ENCODE measurements around the gene SLC24A1. TPM values are rescaled to one million over a fixed set of nuclear protein-coding genes. Genes with fewer than 3 reads are reported as not detected.
A peak's percentile ranks its signal among the peaks of the same experiment; 100 is the strongest.

The SLC24A1 gene
- total and polyA plus RNA-seq, 10 of the 15 experiments (the other 5 are each of a cell fraction or from before 2014, with no cell fraction given), result 1.4 to 5.8 (median 3.3) TPM

DNA sequence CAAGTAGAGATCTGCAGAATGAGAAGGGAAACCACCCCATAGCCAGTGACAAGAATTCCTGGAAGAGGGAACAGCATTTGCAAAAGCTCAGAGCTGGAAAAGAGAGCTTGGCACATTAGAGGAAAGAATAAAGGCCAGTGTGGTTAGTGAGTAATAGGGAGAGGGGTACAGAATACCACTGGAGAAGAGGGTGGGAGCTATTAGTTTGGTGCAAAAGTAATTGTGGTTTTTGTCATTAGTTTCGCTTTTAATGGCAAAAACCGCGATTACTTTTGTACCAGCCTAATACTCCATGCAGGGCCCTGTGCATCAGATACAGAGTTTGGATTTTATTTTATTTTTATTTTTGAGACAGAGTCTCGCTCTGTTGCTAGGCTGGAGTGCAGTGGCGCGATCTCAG, 9.8 kb downstream of the SLC24A1 start (continued):
- TF ChIP-seq, protein P1, sequence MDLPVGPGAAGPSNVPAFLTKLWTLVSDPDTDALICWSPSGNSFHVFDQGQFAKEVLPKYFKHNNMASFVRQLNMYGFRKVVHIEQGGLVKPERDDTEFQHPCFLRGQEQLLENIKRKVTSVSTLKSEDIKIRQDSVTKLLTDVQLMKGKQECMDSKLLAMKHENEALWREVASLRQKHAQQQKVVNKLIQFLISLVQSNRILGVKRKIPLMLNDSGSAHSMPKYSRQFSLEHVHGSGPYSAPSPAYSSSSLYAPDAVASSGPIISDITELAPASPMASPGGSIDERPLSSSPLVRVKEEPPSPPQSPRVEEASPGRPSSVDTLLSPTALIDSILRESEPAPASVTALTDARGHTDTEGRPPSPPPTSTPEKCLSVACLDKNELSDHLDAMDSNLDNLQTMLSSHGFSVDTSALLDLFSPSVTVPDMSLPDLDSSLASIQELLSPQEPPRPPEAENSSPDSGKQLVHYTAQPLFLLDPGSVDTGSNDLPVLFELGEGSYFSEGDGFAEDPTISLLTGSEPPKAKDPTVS (IDR thresholded peaks at IDR 0.05; ENCODE audit: low read depth, low read length), result no peak
- TF ChIP-seq WRNIP1 (IDR thresholded peaks at IDR 0.05; ENCODE audit: borderline replicate concordance, low read depth, low read length) (no peak), RUNX3 (IDR thresholded peaks at IDR 0.05; ENCODE audit: low read length) (peak; percentile 98), NR2C1 (IDR thresholded peaks at IDR 0.05) (no peak), ZSCAN29 (IDR thresholded peaks at IDR 0.05) (no peak), RFX5 (IDR thresholded peaks at IDR 0.05; ENCODE audit: low read depth, low read length) (no peak), EZH2 (IDR thresholded peaks at IDR 0.05; ENCODE audit: borderline replicate concordance, control insufficient read depth, low read depth, low read length) (no peak), ZBED1 (IDR thresholded peaks at IDR 0.05; ENCODE audit: borderline replicate concordance) (no peak), TARDBP (IDR thresholded peaks at IDR 0.05; ENCODE audit: borderline replicate concordance) (no peak), ZNF24 (IDR thresholded peaks at IDR 0.05) (no peak), SIX5 (IDR thresholded peaks at IDR 0.05; ENCODE audit: low read depth, low read length, severe bottlenecking) (no peak), CBFB (IDR thresholded peaks at IDR 0.05; ENCODE audit: low read depth) (peak; percentile 93), POU2F2 (IDR thresholded peaks at IDR 0.05; ENCODE audit: borderline replicate concordance, low read depth, low read length) (no peak), KLF5 (IDR thresholded peaks at IDR 0.05; ENCODE audit: partially characterized antibody) (no peak), RBBP5 (conservative IDR thresholded peaks at IDR 0.05) (no peak), POLR2AphosphoS2 (IDR thresholded peaks at IDR 0.05; ENCODE audit: low read depth, low read length) (no peak), POLR2A (IDR thresholded peaks at IDR 0.05; ENCODE audit: low read depth, low read length) (no peak), MTA3 (IDR thresholded peaks at IDR 0.05; ENCODE audit: borderline replicate concordance, low read length) (0 out of 2 replicates have a peak, but pooled peaks have one; percentile 61), RCOR1 (conservative IDR thresholded peaks at IDR 0.05; ENCODE audit: low read depth, low read length) (no peak), SMARCA5 (IDR thresholded peaks at IDR 0.05) (no peak), RAD51 (IDR thresholded peaks at IDR 0.05) (no peak), BHLHE40 (IDR thresholded peaks at IDR 0.05; ENCODE audit: borderline replicate concordance in 1 of 2, low read depth in 2 of 2, low read length in 1 of 2) (no peak), SUPT20H (IDR thresholded peaks at IDR 0.05; ENCODE audit: borderline replicate concordance, control insufficient read depth, low read depth, low read length) (no peak), NR2C2 (IDR thresholded peaks at IDR 0.05; ENCODE audit: borderline replicate concordance, control insufficient read depth, insufficient read length, low read depth) (no peak), CHD1 (IDR thresholded peaks at IDR 0.05; ENCODE audit: low read depth, low read length) (no peak), HDGF (IDR thresholded peaks at IDR 0.05) (no peak)
- TF ChIP-seq, protein P2, sequence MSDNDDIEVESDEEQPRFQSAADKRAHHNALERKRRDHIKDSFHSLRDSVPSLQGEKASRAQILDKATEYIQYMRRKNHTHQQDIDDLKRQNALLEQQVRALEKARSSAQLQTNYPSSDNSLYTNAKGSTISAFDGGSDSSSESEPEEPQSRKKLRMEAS (IDR thresholded peaks at IDR 0.05; ENCODE audit: low read depth, low read length), result no peak
- TF ChIP-seq, protein P3, sequence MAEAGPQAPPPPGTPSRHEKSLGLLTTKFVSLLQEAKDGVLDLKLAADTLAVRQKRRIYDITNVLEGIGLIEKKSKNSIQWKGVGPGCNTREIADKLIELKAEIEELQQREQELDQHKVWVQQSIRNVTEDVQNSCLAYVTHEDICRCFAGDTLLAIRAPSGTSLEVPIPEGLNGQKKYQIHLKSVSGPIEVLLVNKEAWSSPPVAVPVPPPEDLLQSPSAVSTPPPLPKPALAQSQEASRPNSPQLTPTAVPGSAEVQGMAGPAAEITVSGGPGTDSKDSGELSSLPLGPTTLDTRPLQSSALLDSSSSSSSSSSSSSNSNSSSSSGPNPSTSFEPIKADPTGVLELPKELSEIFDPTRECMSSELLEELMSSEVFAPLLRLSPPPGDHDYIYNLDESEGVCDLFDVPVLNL (IDR thresholded peaks at IDR 0.05; ENCODE audit: low read depth, low read length), result no peak
- TF ChIP-seq, protein P4, sequence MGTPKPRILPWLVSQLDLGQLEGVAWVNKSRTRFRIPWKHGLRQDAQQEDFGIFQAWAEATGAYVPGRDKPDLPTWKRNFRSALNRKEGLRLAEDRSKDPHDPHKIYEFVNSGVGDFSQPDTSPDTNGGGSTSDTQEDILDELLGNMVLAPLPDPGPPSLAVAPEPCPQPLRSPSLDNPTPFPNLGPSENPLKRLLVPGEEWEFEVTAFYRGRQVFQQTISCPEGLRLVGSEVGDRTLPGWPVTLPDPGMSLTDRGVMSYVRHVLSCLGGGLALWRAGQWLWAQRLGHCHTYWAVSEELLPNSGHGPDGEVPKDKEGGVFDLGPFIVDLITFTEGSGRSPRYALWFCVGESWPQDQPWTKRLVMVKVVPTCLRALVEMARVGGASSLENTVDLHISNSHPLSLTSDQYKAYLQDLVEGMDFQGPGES (IDR thresholded peaks at IDR 0.05), result no peak
- TF ChIP-seq, protein P5, sequence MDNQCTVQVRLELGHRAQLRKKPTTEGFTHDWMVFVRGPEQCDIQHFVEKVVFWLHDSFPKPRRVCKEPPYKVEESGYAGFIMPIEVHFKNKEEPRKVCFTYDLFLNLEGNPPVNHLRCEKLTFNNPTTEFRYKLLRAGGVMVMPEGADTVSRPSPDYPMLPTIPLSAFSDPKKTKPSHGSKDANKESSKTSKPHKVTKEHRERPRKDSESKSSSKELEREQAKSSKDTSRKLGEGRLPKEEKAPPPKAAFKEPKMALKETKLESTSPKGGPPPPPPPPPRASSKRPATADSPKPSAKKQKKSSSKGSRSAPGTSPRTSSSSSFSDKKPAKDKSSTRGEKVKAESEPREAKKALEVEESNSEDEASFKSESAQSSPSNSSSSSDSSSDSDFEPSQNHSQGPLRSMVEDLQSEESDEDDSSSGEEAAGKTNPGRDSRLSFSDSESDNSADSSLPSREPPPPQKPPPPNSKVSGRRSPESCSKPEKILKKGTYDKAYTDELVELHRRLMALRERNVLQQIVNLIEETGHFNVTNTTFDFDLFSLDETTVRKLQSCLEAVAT (IDR thresholded peaks at IDR 0.05), result peak; percentile 55; the same call in 1 of the 2 replicates
